Measurements from ENCODE around the gene TRAF1. TPM values are rescaled to one million over a fixed set of nuclear protein-coding genes. Genes with fewer than 3 reads are reported as not detected.

TRAF1 gene
- total RNA-seq, 2 donors from 2014 or later = 2.0 to 3.0 TPM

DNA sequence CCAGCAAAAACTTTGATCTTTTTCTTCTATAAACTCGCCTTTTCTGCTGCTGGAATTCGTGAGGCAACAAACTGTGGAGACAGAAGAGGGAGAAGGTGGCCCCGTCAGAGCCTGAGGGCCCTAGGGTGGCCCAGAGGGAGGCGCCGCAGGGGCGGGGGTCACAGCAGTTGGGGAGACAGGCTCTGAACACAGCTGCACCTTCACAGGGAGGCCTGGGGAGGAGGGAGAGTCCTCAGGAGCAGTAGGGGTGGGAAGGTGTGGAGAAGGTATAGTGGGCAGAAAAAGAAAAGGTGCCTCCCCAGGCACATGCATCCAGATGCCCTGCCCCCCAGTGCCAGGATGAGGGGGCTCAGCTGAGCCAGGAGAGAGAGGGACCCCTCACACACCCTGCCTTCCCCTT lies 64.7 kb downstream of the TRAF1 start:
- Histone ChIP-seq H3K27ac (no peak overlapping the region), H3K36me3 (peaks cover 47% of the 10 kb centered on the region)
- TF ChIP-seq, protein P1, sequence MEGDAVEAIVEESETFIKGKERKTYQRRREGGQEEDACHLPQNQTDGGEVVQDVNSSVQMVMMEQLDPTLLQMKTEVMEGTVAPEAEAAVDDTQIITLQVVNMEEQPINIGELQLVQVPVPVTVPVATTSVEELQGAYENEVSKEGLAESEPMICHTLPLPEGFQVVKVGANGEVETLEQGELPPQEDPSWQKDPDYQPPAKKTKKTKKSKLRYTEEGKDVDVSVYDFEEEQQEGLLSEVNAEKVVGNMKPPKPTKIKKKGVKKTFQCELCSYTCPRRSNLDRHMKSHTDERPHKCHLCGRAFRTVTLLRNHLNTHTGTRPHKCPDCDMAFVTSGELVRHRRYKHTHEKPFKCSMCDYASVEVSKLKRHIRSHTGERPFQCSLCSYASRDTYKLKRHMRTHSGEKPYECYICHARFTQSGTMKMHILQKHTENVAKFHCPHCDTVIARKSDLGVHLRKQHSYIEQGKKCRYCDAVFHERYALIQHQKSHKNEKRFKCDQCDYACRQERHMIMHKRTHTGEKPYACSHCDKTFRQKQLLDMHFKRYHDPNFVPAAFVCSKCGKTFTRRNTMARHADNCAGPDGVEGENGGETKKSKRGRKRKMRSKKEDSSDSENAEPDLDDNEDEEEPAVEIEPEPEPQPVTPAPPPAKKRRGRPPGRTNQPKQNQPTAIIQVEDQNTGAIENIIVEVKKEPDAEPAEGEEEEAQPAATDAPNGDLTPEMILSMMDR (IDR thresholded peaks at IDR 0.05) = no peak

DNA sequence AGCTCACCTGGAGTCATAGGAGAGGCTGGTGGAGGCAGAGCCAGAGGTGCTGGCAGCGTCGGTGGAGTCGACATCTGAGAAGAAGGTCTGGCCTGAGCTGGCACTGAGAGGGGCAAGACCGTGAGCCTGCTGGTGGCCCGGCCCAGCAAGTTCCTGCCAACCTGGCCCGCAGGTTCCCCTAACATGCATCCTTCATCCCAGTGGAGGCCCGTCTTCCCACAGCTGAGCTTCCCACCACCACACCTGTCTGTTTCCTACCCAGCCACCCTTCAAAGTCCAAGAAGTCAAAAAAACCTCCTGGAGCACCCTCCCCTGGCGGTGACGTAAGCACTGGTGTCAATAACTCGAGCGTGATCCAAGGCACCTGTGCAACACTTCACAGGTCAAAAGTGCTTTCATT lies 66.5 kb downstream of the TRAF1 start:
- Histone ChIP-seq H3K9me3 (no peaks in the 10 kb centered on the region), H3K4me1 (no peaks in the 10 kb centered on the region), H3K27me3 (no peaks in the 10 kb centered on the region), H3K4me3 (no peak overlapping the region), H3K36me3 (peaks cover 47% of the 10 kb centered on the region), H3K27ac (no peak overlapping the region)
- no peak for DNase-seq (ENCODE audit: low spot score)
- TF ChIP-seq, protein P1 (IDR thresholded peaks at IDR 0.05) = no peak

More for the DNA sequence above, 64.7 kb downstream of the TRAF1 start:
- Histone ChIP-seq H3K9me3 (no peaks in the 10 kb centered on the region), H3K4me3 (no peak overlapping the region), H3K27me3 (no peaks in the 10 kb centered on the region), H3K4me1 (no peaks in the 10 kb centered on the region)
- DNase-seq (ENCODE audit: low spot score) = no peak

DNA sequence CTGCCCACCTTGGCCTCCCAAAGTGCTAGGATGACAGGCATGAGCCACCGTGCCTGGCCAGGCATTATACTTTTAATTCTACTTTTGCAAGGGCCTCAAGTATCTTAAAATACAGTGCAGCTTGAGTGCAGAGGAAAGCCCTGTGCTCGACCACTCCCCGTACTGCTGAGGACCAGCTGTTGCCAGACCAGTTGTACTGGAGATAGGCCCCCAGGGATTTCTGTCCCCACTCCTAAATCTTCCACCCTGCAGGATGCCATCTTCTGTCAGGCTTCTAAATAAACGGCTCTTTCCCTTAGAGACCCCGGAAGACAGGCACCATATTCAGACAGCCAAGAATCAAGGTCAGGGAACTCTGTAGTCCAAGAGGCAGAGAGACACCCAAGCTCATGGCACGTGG lies 67.2 kb downstream of the TRAF1 start:
- TF ChIP-seq, protein P1 (IDR thresholded peaks at IDR 0.05) = no peak
- DNase-seq (ENCODE audit: low spot score) = no peak
- Histone ChIP-seq H3K9me3 (no peaks in the 10 kb centered on the region), H3K4me3 (no peak overlapping the region), H3K36me3 (peaks cover 47% of the 10 kb centered on the region), H3K4me1 (no peaks in the 10 kb centered on the region), H3K27ac (no peak overlapping the region), H3K27me3 (no peaks in the 10 kb centered on the region)

DNA sequence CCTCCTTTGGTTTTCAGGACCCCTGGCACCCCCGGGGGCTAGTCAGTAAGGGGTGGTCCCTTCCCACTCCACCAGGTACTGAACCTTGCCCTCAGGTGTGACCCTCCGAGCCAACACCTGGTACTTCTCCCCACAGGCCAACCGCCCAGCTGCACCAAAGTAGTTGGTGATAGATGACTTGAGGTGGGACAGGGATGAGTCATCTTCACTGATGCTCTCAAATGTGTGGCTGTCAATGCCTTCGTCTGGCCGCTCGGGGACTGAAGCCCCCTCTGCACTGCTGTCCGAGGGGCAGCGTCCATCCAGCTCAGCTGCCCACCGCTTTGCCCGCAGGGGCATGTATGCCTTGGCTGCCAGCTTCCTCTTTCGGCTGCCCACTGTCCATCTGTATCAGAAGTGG lies 68.7 kb downstream of the TRAF1 start:
- H3K27me3 ChIP-seq = no peaks in the 10 kb centered on the region
- TF ChIP-seq, protein P1 (IDR thresholded peaks at IDR 0.05) = no peak
- no peaks in the 10 kb centered on the region for H3K4me1 ChIP-seq
- H3K9me3 ChIP-seq = no peaks in the 10 kb centered on the region
- H3K27ac ChIP-seq = no peak overlapping the region
- H3K36me3 ChIP-seq = peaks cover 35% of the 10 kb centered on the region
- no peak for DNase-seq (ENCODE audit: low spot score)
- no peak overlapping the region for H3K4me3 ChIP-seq

DNA sequence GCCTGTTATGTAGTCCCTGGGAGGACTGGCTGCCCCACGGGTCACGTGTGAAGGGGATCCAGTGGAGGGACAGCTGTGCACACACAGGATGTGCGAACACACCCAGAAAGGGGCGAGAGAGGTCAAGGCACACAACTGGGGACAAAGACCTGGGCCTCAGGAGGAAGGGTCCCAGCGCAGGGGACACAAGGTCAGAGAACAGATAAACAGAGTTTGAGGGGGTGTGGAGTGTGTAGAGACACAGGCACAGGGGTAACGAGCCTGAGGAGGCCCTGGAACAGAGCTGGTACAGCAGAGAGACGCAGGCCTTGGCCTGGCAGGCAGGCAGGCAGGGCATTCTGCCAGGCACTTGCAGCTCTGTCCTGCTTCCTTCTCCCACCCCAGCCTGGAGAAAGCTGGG lies 69.1 kb downstream of the TRAF1 start:
- H3K4me3 ChIP-seq = no peak overlapping the region
- DNase-seq (ENCODE audit: low spot score) = no peak
- H3K27ac ChIP-seq = no peak overlapping the region
- H3K9me3 ChIP-seq = no peaks in the 10 kb centered on the region
- H3K36me3 ChIP-seq = peaks cover 31% of the 10 kb centered on the region
- no peaks in the 10 kb centered on the region for H3K27me3 ChIP-seq
- H3K4me1 ChIP-seq = no peaks in the 10 kb centered on the region
- TF ChIP-seq, protein P1 (IDR thresholded peaks at IDR 0.05) = no peak

DNA sequence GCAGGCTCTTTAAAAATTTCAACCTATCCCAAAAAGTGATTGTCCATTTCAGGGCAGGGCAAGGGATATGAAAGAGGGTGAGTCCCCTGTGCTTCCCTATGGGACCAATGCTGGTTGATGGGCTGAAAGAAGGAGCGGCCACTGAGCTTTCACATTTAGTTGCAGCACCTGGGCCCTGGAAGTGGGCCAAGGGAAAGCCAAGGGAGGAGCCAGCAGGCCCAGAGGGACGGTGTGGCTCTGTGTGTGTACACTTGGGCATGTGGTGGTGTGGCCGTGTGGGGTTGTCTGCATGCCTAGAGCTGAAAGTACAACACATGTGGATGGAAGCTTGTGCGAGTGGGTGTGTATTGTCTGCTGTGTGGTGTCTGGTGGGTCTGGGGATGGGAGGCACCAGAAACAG lies 69.9 kb downstream of the TRAF1 start:
- H3K36me3 ChIP-seq = peaks cover 26% of the 10 kb centered on the region
- TF ChIP-seq, protein P1 (IDR thresholded peaks at IDR 0.05) = no peak
- no peaks in the 10 kb centered on the region for H3K27me3 ChIP-seq
- no peaks in the 10 kb centered on the region for H3K9me3 ChIP-seq
- H3K4me3 ChIP-seq = no peak overlapping the region
- DNase-seq (ENCODE audit: low spot score) = no peak
- H3K27ac ChIP-seq = no peak overlapping the region
- no peaks in the 10 kb centered on the region for H3K4me1 ChIP-seq
